GM04504 (cell line): ENCODE results near the gene LRRFIP2.

Experiments used
- DNase-seq: peaks from one replicate; pipeline ENCODE4 v3.0.0-alpha.2; 2012; ENCODE audit warnings: low read depth

The LRRFIP2 gene

GRCh38 chr3:37114251-37115145 is 59.9 kb downstream of the LRRFIP2 start:
- DNase-seq: peak; percentile 66

GRCh38 chr3:37112987-37113386 is 61.4 kb downstream of the LRRFIP2 start:
- no peak for DNase-seq

GRCh38 chr3:37111199-37111598 is 63.2 kb downstream of the LRRFIP2 start:
- DNase-seq: no peak

GRCh38 chr3:37107846-37108245 is 66.5 kb downstream of the LRRFIP2 start:
- DNase-seq: no peak

GRCh38 chr3:37103103-37103808 is 71.1 kb downstream of the LRRFIP2 start:
- no peak for DNase-seq

GRCh38 chr3:37100411-37100810 is 74.0 kb downstream of the LRRFIP2 start:
- no peak for DNase-seq

- no peak for DNase-seq
These were observed 74.9 kb downstream of the LRRFIP2 start for GRCh38 chr3:37099469-37099868.

- DNase-seq: no peak
These were observed 75.5 kb downstream of the LRRFIP2 start for GRCh38 chr3:37098884-37099283.

- DNase-seq: no peak
These were observed 76.6 kb downstream of the LRRFIP2 start for GRCh38 chr3:37097776-37098175.

- no peak for DNase-seq
These were observed 77.4 kb downstream of the LRRFIP2 start for GRCh38 chr3:37096975-37097374.

- peak; percentile 53 for DNase-seq
These were observed 78.1 kb downstream of the LRRFIP2 start for GRCh38 chr3:37096288-37096687.

GRCh38 chr3:37094636-37095035 is 79.7 kb downstream of the LRRFIP2 start:
- no peak for DNase-seq

GRCh38 chr3:37093481-37093880 is 80.9 kb downstream of the LRRFIP2 start:
- no peak for DNase-seq

- DNase-seq: no peak
These were observed 81.9 kb downstream of the LRRFIP2 start for GRCh38 chr3:37092484-37092883.

GRCh38 chr3:37087870-37088269 is 86.5 kb downstream of the LRRFIP2 start:
- DNase-seq: no peak

GRCh38 chr3:37086918-37087317 is 87.5 kb downstream of the LRRFIP2 start:
- no peak for DNase-seq

- no peak for DNase-seq
These were observed 92.1 kb downstream of the LRRFIP2 start for GRCh38 chr3:37082317-37082716.

- DNase-seq: no peak
These were observed 98.4 kb downstream of the LRRFIP2 start for GRCh38 chr3:37075955-37076354.

GRCh38 chr3:37074178-37074577 is 100.2 kb downstream of the LRRFIP2 start:
- peak; percentile 21 for DNase-seq

- peak; percentile 16 for DNase-seq
These were observed 101.5 kb downstream of the LRRFIP2 start for GRCh38 chr3:37072892-37073291.

GRCh38 chr3:37071921-37072320 is 102.5 kb downstream of the LRRFIP2 start:
- DNase-seq: no peak

- DNase-seq: no peak
These were observed 106.4 kb downstream of the LRRFIP2 start for GRCh38 chr3:37068031-37068430.

GRCh38 chr3:37067577-37067976 is 106.8 kb downstream of the LRRFIP2 start:
- DNase-seq: no peak
